NT2/D1 (cell line): Measurements from ENCODE around the gene LIPK.

Source experiments
- SUZ12 ChIP-seq: IDR thresholded peaks from 2 replicates; pipeline ENCODE4 v1.6.1; 2011; ENCODE audit not compliant: insufficient read length, insufficient read depth; ENCODE audit errors: extremely low read depth
- YY1 ChIP-seq: IDR thresholded peaks from 2 replicates; pipeline ENCODE4 v1.6.1; 2011; ENCODE audit not compliant: insufficient read length, insufficient read depth
- ZNF274 ChIP-seq: IDR thresholded peaks from 2 replicates; pipeline ENCODE4 v1.6.1; 2011; ENCODE audit warnings: mild to moderate bottlenecking, low read depth, low read length

DNA sequence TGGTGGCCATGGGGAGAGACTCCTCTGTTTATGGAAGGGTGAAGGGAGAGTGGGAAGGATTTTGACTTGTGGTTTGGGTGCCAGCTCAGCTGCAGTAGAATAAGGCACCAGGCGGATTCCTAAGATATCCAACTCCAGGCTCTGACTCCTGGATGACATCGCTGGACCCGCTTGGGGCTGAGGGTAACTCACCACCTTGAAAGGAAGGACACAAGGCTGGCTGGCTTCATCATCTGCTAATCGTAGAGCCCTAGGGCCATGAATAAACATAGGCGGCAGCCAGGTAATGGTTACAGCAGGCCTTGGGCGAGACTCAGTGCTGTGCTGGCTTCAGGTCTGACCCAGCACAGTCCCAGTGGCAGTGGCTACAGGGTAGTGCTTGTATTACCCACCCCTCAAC, 16.7 kb upstream of the LIPK start:
- TF ChIP-seq YY1 (no peak), ZNF274 (no peak), SUZ12 (no peak)
